ENCODE measurements around the gene SH3PXD2A. TPM values are rescaled to one million over a fixed set of nuclear protein-coding genes. Genes with fewer than 3 reads are reported as not detected.

Gene SH3PXD2A
- total RNA-seq, 1 donor from 2014 or later, result 56.2 TPM

GRCh38 chr10:103872137-103872931, 17.0 kb upstream of the SH3PXD2A start:
- DNase-seq (ENCODE audit: extremely low spot score in 2 of 2), result peak in 1 of 2 donors; percentile 91
- no peaks in the 10 kb centered on the region for H3K27me3 ChIP-seq
- H3K4me1 ChIP-seq, result peaks cover 41% of the 10 kb centered on the region
- no peak overlapping the region for H3K4me3 ChIP-seq
- intact Hi-C loops (cut with DNase I), result no loop called here
- H3K36me3 ChIP-seq, result peaks cover 0 to under 1% of the 10 kb centered on the region in 2 donors
- H3K27ac ChIP-seq, result peak overlapping the region; percentile 76
- H3K9me3 ChIP-seq, result no peaks in the 10 kb centered on the region
- TF ChIP-seq CTCF (IDR thresholded peaks at IDR 0.05) (no peak), POLR2AphosphoS5 (IDR thresholded peaks at IDR 0.05; ENCODE audit: insufficient read depth in 1 of 2, low read depth in 1 of 2) (peak; percentile 53 to 70)

GRCh38 chr10:103871006-103871405, 15.6 kb upstream of the SH3PXD2A start:
- Histone ChIP-seq H3K27me3 (no peaks in the 10 kb centered on the region), H3K27ac (peak overlapping the region; percentile 60), H3K4me1 (peaks cover 41% of the 10 kb centered on the region), H3K36me3 (no peaks in the 10 kb centered on the region), H3K4me3 (no peak overlapping the region), H3K9me3 (no peaks in the 10 kb centered on the region)
- no peak for TF ChIP-seq POLR2AphosphoS5 (IDR thresholded peaks at IDR 0.05; ENCODE audit: insufficient read depth in 1 of 2, low read depth in 1 of 2)
- TF ChIP-seq CTCF (IDR thresholded peaks at IDR 0.05), result no peak
- TF ChIP-seq POLR2A (IDR thresholded peaks at IDR 0.05), result no peak
- intact Hi-C loops (cut with DNase I), result no loop called here
- no peak for DNase-seq (ENCODE audit: extremely low spot score in 2 of 2)

- intact Hi-C loops (cut with DNase I), result no loop called here
- H3K4me3 ChIP-seq, result no peak overlapping the region
- TF ChIP-seq POLR2A (IDR thresholded peaks at IDR 0.05), result no peak
- peak in 1 of 2 donors; percentile 68 for TF ChIP-seq POLR2AphosphoS5 (IDR thresholded peaks at IDR 0.05; ENCODE audit: insufficient read depth in 1 of 2, low read depth in 1 of 2)
- DNase-seq (ENCODE audit: extremely low spot score in 2 of 2), result no peak
- H3K27me3 ChIP-seq, result no peaks in the 10 kb centered on the region
- peaks cover 41% of the 10 kb centered on the region for H3K4me1 ChIP-seq
- H3K27ac ChIP-seq, result peak overlapping the region; percentile 60
- H3K9me3 ChIP-seq, result peaks cover under 1% of the 10 kb centered on the region
- no peaks in the 10 kb centered on the region for H3K36me3 ChIP-seq
Measured at GRCh38 chr10:103870516-103870915, 15.1 kb upstream of the SH3PXD2A start.

GRCh38 chr10:103869336-103869735, 14.0 kb upstream of the SH3PXD2A start:
- Histone ChIP-seq H3K9me3 (peaks cover 6% of the 10 kb centered on the region), H3K27me3 (no peaks in the 10 kb centered on the region), H3K4me1 (peaks cover 41% of the 10 kb centered on the region), H3K27ac (no peak overlapping the region), H3K36me3 (no peaks in the 10 kb centered on the region), H3K4me3 (no peak overlapping the region)
- TF ChIP-seq POLR2A (IDR thresholded peaks at IDR 0.05) (no peak), CTCF (IDR thresholded peaks at IDR 0.05) (no peak), POLR2AphosphoS5 (IDR thresholded peaks at IDR 0.05; ENCODE audit: insufficient read depth in 1 of 2, low read depth in 1 of 2) (no peak)
- no peak for DNase-seq (ENCODE audit: extremely low spot score in 2 of 2)
- intact Hi-C loops (cut with DNase I), result no loop called here

GRCh38 chr10:103868200-103868599, 12.8 kb upstream of the SH3PXD2A start:
- H3K9me3 ChIP-seq, result peaks cover 6% of the 10 kb centered on the region
- no peak for DNase-seq (ENCODE audit: extremely low spot score in 2 of 2)
- H3K36me3 ChIP-seq, result no peaks in the 10 kb centered on the region
- peaks cover 30% of the 10 kb centered on the region for H3K4me1 ChIP-seq
- TF ChIP-seq POLR2A (IDR thresholded peaks at IDR 0.05), result no peak
- TF ChIP-seq POLR2AphosphoS5 (IDR thresholded peaks at IDR 0.05; ENCODE audit: insufficient read depth in 1 of 2, low read depth in 1 of 2), result no peak
- TF ChIP-seq CTCF (IDR thresholded peaks at IDR 0.05), result no peak
- H3K27me3 ChIP-seq, result no peaks in the 10 kb centered on the region
- H3K27ac ChIP-seq, result no peak overlapping the region
- intact Hi-C loops (cut with DNase I), result no loop called here
- no peak overlapping the region for H3K4me3 ChIP-seq
